Central memory CD8-positive, alpha-beta T cell (primary cell): ENCODE data around the gene ADAT3.
A peak's percentile ranks its signal among the peaks of the same experiment; 100 is the strongest.
"Not testable (repeated sequence)": the region's sequence is repeated elsewhere in the genome, so short reads cannot be mapped to it uniquely, and the experiment has no call there.

Source experiments
- ATAC-seq: fragments of 150-1000 bp; cut with Tn5 transposase; replicated peaks from 2 replicates; pipeline ENCODE4 v1.10.0; 2022; ENCODE audit warnings: mild to moderate bottlenecking, moderate FRiP score, moderate number of reproducible peaks; ENCODE audit not compliant: poor library complexity, severe bottlenecking; ENCODE audit errors: extremely low read depth
- DNase-seq, 2 donors: peaks; one replicate each; pipeline ENCODE4 v3.0.0; 2021; ENCODE audit warnings: low spot score in 2 of 2
- H3K27ac Mint-ChIP-seq: one replicate; pipeline ENCODE4 v1.8.0; 2022; ENCODE audit warnings: low read depth, mild to moderate bottlenecking, moderate library complexity, mixed read lengths
- H3K27me3 Mint-ChIP-seq: one replicate; pipeline ENCODE4 v1.8.0; 2022; ENCODE audit warnings: mixed read lengths
- H3K36me3 Mint-ChIP-seq: one replicate; pipeline ENCODE4 v1.8.0; 2022; ENCODE audit warnings: mild to moderate bottlenecking, moderate library complexity, mixed read lengths; ENCODE audit not compliant: insufficient read depth
- H3K4me1 Mint-ChIP-seq: one replicate; pipeline ENCODE4 v1.8.0; 2022; ENCODE audit warnings: mixed read lengths
- H3K4me3 Mint-ChIP-seq: one replicate; pipeline ENCODE4 v1.8.0; 2022; ENCODE audit warnings: mild to moderate bottlenecking, moderate library complexity, mixed read lengths
- H3K9me3 Mint-ChIP-seq: one replicate; pipeline ENCODE4 v1.8.0; 2022; ENCODE audit warnings: mixed read lengths

The ADAT3 gene

GRCh38 chr19:1873524-1874473, 31.4 kb upstream of the ADAT3 start:
- H3K27me3 Mint-ChIP-seq = no peaks in the 10 kb centered on the region
- peak overlapping the region; percentile 99 for H3K4me3 Mint-ChIP-seq
- H3K4me1 Mint-ChIP-seq = peaks cover 26% of the 10 kb centered on the region
- DNase-seq (no peak), ATAC-seq (no peak)
- no peaks in the 10 kb centered on the region for H3K9me3 Mint-ChIP-seq
- H3K36me3 Mint-ChIP-seq = peaks cover 35% of the 10 kb centered on the region
- peak overlapping the region; percentile 97 for H3K27ac Mint-ChIP-seq

- H3K27me3 Mint-ChIP-seq = no peaks in the 10 kb centered on the region
- ATAC-seq (peak; percentile 52), DNase-seq (no peak)
- peaks cover 35% of the 10 kb centered on the region for H3K36me3 Mint-ChIP-seq
- H3K4me1 Mint-ChIP-seq = peaks cover 26% of the 10 kb centered on the region
- H3K27ac Mint-ChIP-seq = peak overlapping the region; percentile 97
- no peaks in the 10 kb centered on the region for H3K9me3 Mint-ChIP-seq
- peak overlapping the region; percentile 99 for H3K4me3 Mint-ChIP-seq
Measured at GRCh38 chr19:1874554-1875185, 30.5 kb upstream of the ADAT3 start.

GRCh38 chr19:1875265-1875645, 29.9 kb upstream of the ADAT3 start:
- peaks cover 26% of the 10 kb centered on the region for H3K4me1 Mint-ChIP-seq
- not testable (repeated sequence) for ATAC-seq

GRCh38 chr19:1875646-1876495, 29.3 kb upstream of the ADAT3 start:
- H3K4me3 Mint-ChIP-seq = peak overlapping the region; percentile 99
- DNase-seq (peak; percentile 69 to 77), ATAC-seq (peak; percentile 90)
- H3K27ac Mint-ChIP-seq = peak overlapping the region; percentile 97
- peaks cover 37% of the 10 kb centered on the region for H3K36me3 Mint-ChIP-seq
- H3K9me3 Mint-ChIP-seq = no peaks in the 10 kb centered on the region
- H3K27me3 Mint-ChIP-seq = no peaks in the 10 kb centered on the region
- peaks cover 26% of the 10 kb centered on the region for H3K4me1 Mint-ChIP-seq

More at GRCh38 chr19:1875265-1875645, 29.9 kb upstream of the ADAT3 start:
- Mint-ChIP-seq H3K27ac (peak overlapping the region; percentile 97), H3K36me3 (peaks cover 35% of the 10 kb centered on the region), H3K4me3 (peak overlapping the region; percentile 99)
- DNase-seq, H3K27me3 Mint-ChIP-seq, H3K9me3 Mint-ChIP-seq: not testable (repeated sequence)

GRCh38 chr19:1876496-1877279, 28.5 kb upstream of the ADAT3 start:
- not testable (repeated sequence) for DNase-seq, H3K9me3 Mint-ChIP-seq, H3K27me3 Mint-ChIP-seq, ATAC-seq
- peaks cover 26% of the 10 kb centered on the region for H3K4me1 Mint-ChIP-seq
- peaks cover 39% of the 10 kb centered on the region for H3K36me3 Mint-ChIP-seq
- H3K27ac Mint-ChIP-seq = peak overlapping the region; percentile 97
- H3K4me3 Mint-ChIP-seq = peak overlapping the region; percentile 99

- peaks cover 31% of the 10 kb centered on the region for H3K4me1 Mint-ChIP-seq
- H3K36me3 Mint-ChIP-seq = peaks cover 41% of the 10 kb centered on the region
Measured at GRCh38 chr19:1877280-1877660, 27.9 kb upstream of the ADAT3 start.

GRCh38 chr19:1878583-1878982, 26.6 kb upstream of the ADAT3 start:
- DNase-seq, H3K9me3 Mint-ChIP-seq, H3K27me3 Mint-ChIP-seq, ATAC-seq, H3K4me3 Mint-ChIP-seq: not testable (repeated sequence)
- H3K27ac Mint-ChIP-seq = peak overlapping the region; percentile 61
- peaks cover 44% of the 10 kb centered on the region for H3K4me1 Mint-ChIP-seq
- H3K36me3 Mint-ChIP-seq = peaks cover 45% of the 10 kb centered on the region

More at GRCh38 chr19:1877280-1877660, 27.9 kb upstream of the ADAT3 start:
- not testable (repeated sequence) for H3K9me3 Mint-ChIP-seq, ATAC-seq, H3K4me3 Mint-ChIP-seq, DNase-seq, H3K27ac Mint-ChIP-seq, H3K27me3 Mint-ChIP-seq

- H3K36me3 Mint-ChIP-seq = peaks cover 51% of the 10 kb centered on the region
- H3K4me1 Mint-ChIP-seq = peaks cover 43% of the 10 kb centered on the region
- DNase-seq = not testable (repeated sequence)
Measured at GRCh38 chr19:1879982-1880381, 25.2 kb upstream of the ADAT3 start.

GRCh38 chr19:1880611-1881392, 24.4 kb upstream of the ADAT3 start:
- Mint-ChIP-seq H3K9me3 (no peaks in the 10 kb centered on the region), H3K36me3 (peaks cover 49% of the 10 kb centered on the region)

More at GRCh38 chr19:1879982-1880381, 25.2 kb upstream of the ADAT3 start:
- ATAC-seq, H3K9me3 Mint-ChIP-seq, H3K27me3 Mint-ChIP-seq: not testable (repeated sequence)
- H3K4me3 Mint-ChIP-seq = peak overlapping the region; percentile 56
- peak overlapping the region; percentile 67 for H3K27ac Mint-ChIP-seq

GRCh38 chr19:1881393-1882088, 23.7 kb upstream of the ADAT3 start:
- Mint-ChIP-seq H3K4me1 (peaks cover 30% of the 10 kb centered on the region), H3K27ac (peak overlapping the region; percentile 99), H3K4me3 (peak overlapping the region; percentile 98), H3K36me3 (peaks cover 44% of the 10 kb centered on the region)
- ATAC-seq, H3K9me3 Mint-ChIP-seq, DNase-seq, H3K27me3 Mint-ChIP-seq: not testable (repeated sequence)

More at GRCh38 chr19:1880611-1881392, 24.4 kb upstream of the ADAT3 start:
- Mint-ChIP-seq H3K4me3 (peak overlapping the region; percentile 56), H3K27me3 (no peaks in the 10 kb centered on the region), H3K27ac (peak overlapping the region; percentile 67), H3K4me1 (peaks cover 35% of the 10 kb centered on the region)
- ATAC-seq (no peak), DNase-seq (no peak)
